Lung (tissue), 12 donors: ENCODE measurements around the gene NR6A1. TPM values are rescaled to one million over a fixed set of nuclear protein-coding genes. Genes with fewer than 3 reads are reported as not detected.

Source experiments
- ATAC-seq: fragments of 200-7000 bp; cut with Tn5 transposase; one replicate; pipeline ENCODE4 v1.9.1; 2020; ENCODE audit warnings: moderate number of reproducible peaks; ENCODE audit not compliant: insufficient read depth, low FRiP score
- DNase-seq, 3 donors: peaks; one replicate each; pipeline ENCODE4 v3.0.0-alpha.2; 2013 to 2017
- H3K27ac ChIP-seq, 2 donors: one replicate each; pipeline ENCODE4 v1.5.1; 2013; ENCODE audit warnings: mild to moderate bottlenecking in 2 of 2, moderate library complexity in 2 of 2, control low read depth in 1 of 2, inconsistent platforms in 1 of 2, low read depth in 1 of 2, low read length in 1 of 2
- H3K27me3 ChIP-seq, 3 donors: one replicate each; pipeline ENCODE4 v1.5.1; 2013; ENCODE audit warnings: low read length in 2 of 3; ENCODE audit not compliant: control insufficient read depth in 3 of 3, insufficient read depth in 3 of 3
- H3K36me3 ChIP-seq, 4 donors: one replicate each; pipeline ENCODE4 v1.5.1; 2013; ENCODE audit warnings: low read length in 4 of 4, mild to moderate bottlenecking in 1 of 4, moderate library complexity in 1 of 4; ENCODE audit not compliant: control insufficient read depth in 4 of 4, insufficient read depth in 4 of 4
- H3K4me1 ChIP-seq, 5 donors: one replicate each; pipeline ENCODE4 v1.5.1; 2013; ENCODE audit warnings: low read length in 5 of 5, mild to moderate bottlenecking in 2 of 5, moderate library complexity in 1 of 5; ENCODE audit not compliant: control insufficient read depth in 5 of 5, insufficient read depth in 5 of 5
- H3K4me3 ChIP-seq: one replicate; pipeline ENCODE4 v1.5.1; 2013; ENCODE audit warnings: mild to moderate bottlenecking, control low read depth, moderate library complexity
- H3K9ac ChIP-seq, 2 donors: one replicate each; pipeline ENCODE4 v1.5.1; 2013; ENCODE audit warnings: low read length in 2 of 2, control low read depth in 1 of 2; ENCODE audit not compliant: insufficient read depth in 1 of 2
- H3K9me3 ChIP-seq, 4 donors: one replicate each; pipeline ENCODE4 v1.5.1; 2013; ENCODE audit warnings: low read length in 3 of 4, mild to moderate bottlenecking in 1 of 4, moderate library complexity in 1 of 4; ENCODE audit not compliant: control insufficient read depth in 4 of 4, insufficient read depth in 3 of 4
- CTCF ChIP-seq: IDR thresholded peaks from 2 replicates; pipeline ENCODE4 v1.5.1; 2012; ENCODE audit warnings: mild to moderate bottlenecking; ENCODE audit errors: control extremely low read depth, extremely low read depth
- WGBS, 2 donors: extraction: QIAGEN DNeasy Blood & Tissue Kit; methylation state at CpG; one replicate each; pipeline ENCODE4 v1.1.7; 2013; 5-methylcytosine and 5-hydroxymethylcytosine counted together
- polyA plus RNA-seq, 2 donors: library from polyadenylated mRNA; stranded (reverse); fragments of 200-250 nt; gene quantifications; one replicate each; pipeline ENCODE4 v1.2.1, GENCODE V29; 2013
- total RNA-seq, 2 donors: library from RNA; depleted of rRNA in 1 of 2; stranded (reverse); fragments of >200 nt in 1 of 2; gene quantifications; one replicate each; pipeline ENCODE4 v1.2.1, GENCODE V29; 2014 to 2021
- donor health status: control.
- donor health status: control.
- donor health status: Bipolar disorder and iron deficiency.
- donor health status: healthy.
- donor health status: DM: yes; HTN: yes; CAD: no.

Gene NR6A1
- total and polyA plus RNA-seq, 4 donors: 0.94 to 4.0 (median 2.4) TPM

GRCh38 chr9:124569942-124570341, 201.2 kb downstream of the NR6A1 start:
- ATAC-seq: no peak
- WGBS, 2 donors: 88 to 89% methylated on average over 2 of the region's 2 CpGs
- Histone ChIP-seq H3K36me3 (no peaks in the 10 kb centered on the region), H3K9ac (no peak overlapping the region), H3K9me3 (no peaks in the 10 kb centered on the region), H3K27ac (no peak overlapping the region), H3K4me1 (peaks cover 0 to 5% (median 0%) of the 10 kb centered on the region in 5 donors), H3K4me3 (no peak overlapping the region), H3K27me3 (no peaks in the 10 kb centered on the region)
- TF ChIP-seq CTCF: no peak
- no peak for DNase-seq

DNA sequence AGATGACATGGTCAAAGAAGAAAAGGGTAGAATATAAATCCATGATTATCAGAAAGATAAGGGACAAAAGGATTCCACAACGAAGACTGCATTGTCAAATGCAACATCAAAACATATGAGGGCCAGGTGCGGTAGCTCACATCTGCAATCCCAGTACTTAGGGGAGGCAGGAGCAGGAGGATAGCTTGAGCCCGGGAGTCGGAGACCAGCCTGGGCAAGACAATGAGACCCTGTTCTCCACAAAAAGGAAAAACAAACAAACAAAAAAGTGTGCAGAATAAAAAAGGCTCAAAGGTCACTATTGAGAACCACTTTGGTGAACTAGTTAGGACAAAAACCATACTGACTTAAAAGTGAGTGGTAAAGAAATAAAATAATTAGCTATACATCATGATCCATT, 203.7 kb downstream of the NR6A1 start:
- WGBS, 2 donors: 91 to 94% methylated on average over 4 of the region's 4 CpGs
- no peaks in the 10 kb centered on the region for H3K9me3 ChIP-seq
- no peak for DNase-seq
- no peak overlapping the region for H3K27ac ChIP-seq
- no peaks in the 10 kb centered on the region for H3K27me3 ChIP-seq
- no peak for TF ChIP-seq CTCF
- peaks cover 0 to 5% (median 0%) of the 10 kb centered on the region in 5 donors for H3K4me1 ChIP-seq
- H3K4me3 ChIP-seq: no peak overlapping the region
- ATAC-seq: no peak
- H3K36me3 ChIP-seq: no peaks in the 10 kb centered on the region
- H3K9ac ChIP-seq: no peak overlapping the region

GRCh38 chr9:124562328-124562727, 208.8 kb downstream of the NR6A1 start:
- DNase-seq: no peak
- ATAC-seq: no peak
- WGBS, 2 donors: 58 to 69% methylated on average over 6 of the region's 6 CpGs

More at GRCh38 chr9:124562328-124562727, 208.8 kb downstream of the NR6A1 start:
- H3K27ac ChIP-seq: no peak overlapping the region
- no peak overlapping the region for H3K9ac ChIP-seq
- H3K27me3 ChIP-seq: no peaks in the 10 kb centered on the region
- H3K9me3 ChIP-seq: no peaks in the 10 kb centered on the region
- no peaks in the 10 kb centered on the region for H3K36me3 ChIP-seq
- no peak overlapping the region for H3K4me3 ChIP-seq
- no peak for TF ChIP-seq CTCF
- H3K4me1 ChIP-seq: peaks cover 0 to 3% (median 0%) of the 10 kb centered on the region in 5 donors
